PC-3 (cell line): Measurements from ENCODE around the gene JSRP1. TPM values are rescaled to one million over a fixed set of nuclear protein-coding genes. Genes with fewer than 3 reads are reported as not detected.

ENCODE experiments used
- ATAC-seq: fragments of 200-7000 bp; cut with Tn5 transposase; 2 replicates; pipeline ENCODE4 v1.9.1; 2020; ENCODE audit warnings: mild to moderate bottlenecking, moderate library complexity
- BruUV-seq: library from RNA; stranded (reverse); fragments of 400-500 nt; replicated peaks from 2 replicates; lab custom pipeline; 2021; lab: Mats Ljungman, UMichigan
- CTCF ChIA-PET: fragments of 300-600 bp; sonication (Branson Sonifier 250); formaldehyde crosslinking; loops from one replicate; lab custom pipeline; 2022; ENCODE audit warnings: antibody characterized with exemption; lab: Charles Lee
- POLR2A ChIA-PET: fragments of 300-600 bp; sonication (Branson Sonifier 250); formaldehyde crosslinking; loops from one replicate; lab custom pipeline; 2022; ENCODE audit warnings: antibody characterized with exemption; ENCODE audit not compliant: unreplicated experiment; lab: Charles Lee
- DNase-seq: peaks from one replicate; pipeline ENCODE4 v3.0.0-alpha.2; 2015
- H2AFZ ChIP-seq: fragments of 300-600 bp; sonication (generic); 2 replicates; pipeline ENCODE4 v1.6.0; 2016; ENCODE audit warnings: antibody characterized with exemption, low read length
- H3F3A ChIP-seq: fragments of 300-600 bp; sonication (generic); one replicate; pipeline ENCODE4 v1.6.0; 2017; ENCODE audit warnings: antibody characterized with exemption, low read length, control low read depth, mild to moderate bottlenecking; ENCODE audit not compliant: unreplicated experiment
- H3K27ac ChIP-seq: fragments of 300-600 bp; sonication (generic); 2 replicates; pipeline ENCODE4 v1.5.1; 2016; ENCODE audit warnings: mild to moderate bottlenecking, low read length
- H3K27me3 ChIP-seq: fragments of 300-600 bp; sonication (generic); 2 replicates; pipeline ENCODE4 v1.6.1; 2016; ENCODE audit warnings: low read length, mixed read lengths
- H3K36me3 ChIP-seq: fragments of 300-600 bp; sonication (generic); 2 replicates; pipeline ENCODE4 v1.6.1; 2016; ENCODE audit warnings: low read depth, mixed run types, low read length, mixed read lengths
- H3K4me1 ChIP-seq: fragments of 300-600 bp; sonication (generic); 2 replicates; pipeline ENCODE4 v1.5.1; 2016; ENCODE audit warnings: low read length; ENCODE audit not compliant: insufficient read depth
- H3K4me2 ChIP-seq: fragments of 300-600 bp; sonication (generic); 2 replicates; pipeline ENCODE4 v1.6.0; 2016; ENCODE audit warnings: low read length
- H3K4me3 ChIP-seq: fragments of 300-600 bp; sonication (generic); 2 replicates; pipeline ENCODE4 v1.5.1; 2016; ENCODE audit warnings: mild to moderate bottlenecking, low read length, mixed read lengths
- H3K79me2 ChIP-seq: fragments of 300-600 bp; sonication (generic); 2 replicates; pipeline ENCODE4 v1.6.1; 2017; ENCODE audit warnings: low read length, mixed read lengths
- H3K9ac ChIP-seq: fragments of 300-600 bp; sonication (generic); 2 replicates; pipeline ENCODE4 v1.6.0; 2016; ENCODE audit warnings: mild to moderate bottlenecking, low read length
- H3K9me2 ChIP-seq: fragments of 300-600 bp; sonication (generic); replicated peaks from 2 replicates; pipeline ENCODE4 v1.6.1; 2016; ENCODE audit warnings: mixed run types, low read length, mixed read lengths
- H3K9me3 ChIP-seq: fragments of 300-600 bp; sonication (generic); 2 replicates; pipeline ENCODE4 v1.6.1; 2016; ENCODE audit warnings: low read length, mixed read lengths
- H4K20me1 ChIP-seq: fragments of 300-600 bp; sonication (generic); 2 replicates; pipeline ENCODE4 v1.6.1; 2016; ENCODE audit warnings: low read length, mixed read lengths
- EZH2 ChIP-seq: fragments of 300-600 bp; sonication (generic); IDR thresholded peaks from one replicate; pipeline ENCODE4 v1.6.1; 2017; ENCODE audit warnings: antibody characterized with exemption, mild to moderate bottlenecking, low read length; ENCODE audit not compliant: unreplicated experiment
- EZH2phosphoT487 ChIP-seq: fragments of 300-600 bp; sonication (generic); IDR thresholded peaks from 2 replicates; pipeline ENCODE4 v1.6.1; 2018; ENCODE audit warnings: mild to moderate bottlenecking, antibody characterized with exemption, low read length, borderline replicate concordance
- intact Hi-C: fragments of 100-400 bp; cut with micrococcal nuclease; formaldehyde crosslinking; loops from 2 replicates; pipeline ENCODE4 v1.9.0; 2023
- total RNA-seq: library from RNA; depleted of rRNA; stranded (reverse); fragments of >200 nt; gene quantifications from 2 replicates; pipeline ENCODE4 v1.2.3, GENCODE V29; 2014
- TF ChIP-seq, protein P1 (sequence below): fragments of 300-600 bp; sonication (generic); conservative IDR thresholded peaks from 2 replicates; pipeline ENCODE4 v1.5.1; 2017; ENCODE audit warnings: antibody characterized with exemption, low read depth, mild to moderate bottlenecking, low read length

Gene JSRP1
- total RNA-seq, 1 experiment from 2014 or later: not detected

DNA sequence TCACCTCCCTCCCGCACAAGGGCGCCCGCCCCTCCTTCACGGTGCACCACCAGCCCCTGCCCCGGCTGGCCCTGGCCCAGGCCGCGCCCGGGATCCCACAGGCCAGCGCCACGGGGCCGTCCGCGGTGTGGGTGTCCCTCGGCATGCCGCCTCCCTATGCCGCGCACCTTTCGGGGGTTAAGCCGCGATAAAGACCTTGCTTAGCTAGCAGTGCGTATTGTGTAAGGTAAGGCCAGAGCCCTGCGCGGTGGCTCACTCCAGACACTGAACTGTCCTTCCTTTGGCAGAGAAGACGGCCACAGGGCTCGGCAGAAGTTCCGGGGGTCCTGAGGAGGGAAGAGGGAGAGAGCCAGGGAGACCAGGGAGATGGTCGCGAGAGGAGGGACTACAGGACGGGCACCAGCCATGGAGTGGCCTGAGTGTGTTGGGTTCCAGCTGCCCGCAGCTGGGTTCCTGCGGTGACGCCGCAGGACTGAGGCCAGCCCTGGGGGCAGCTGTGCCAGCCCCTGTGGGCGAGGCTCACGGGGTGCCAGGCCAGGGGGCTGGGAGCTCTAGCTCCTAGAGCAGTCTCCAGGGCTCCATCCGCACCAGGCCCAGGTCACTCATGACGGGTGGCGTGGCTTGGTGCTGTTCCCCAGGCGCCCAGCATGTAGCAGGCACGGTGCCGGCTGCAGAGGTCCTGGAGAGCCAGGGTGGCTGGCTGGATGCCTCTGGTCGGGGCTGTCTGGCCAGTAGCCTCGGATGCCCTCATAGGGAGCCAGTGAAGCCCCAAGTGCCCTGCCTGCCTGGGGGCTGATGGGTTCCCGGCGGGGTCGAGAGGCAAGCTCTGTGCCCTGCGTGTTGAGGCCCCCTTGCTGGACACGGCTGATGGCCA is 27.8 kb downstream of the JSRP1 start:
- TF ChIP-seq, protein P1, sequence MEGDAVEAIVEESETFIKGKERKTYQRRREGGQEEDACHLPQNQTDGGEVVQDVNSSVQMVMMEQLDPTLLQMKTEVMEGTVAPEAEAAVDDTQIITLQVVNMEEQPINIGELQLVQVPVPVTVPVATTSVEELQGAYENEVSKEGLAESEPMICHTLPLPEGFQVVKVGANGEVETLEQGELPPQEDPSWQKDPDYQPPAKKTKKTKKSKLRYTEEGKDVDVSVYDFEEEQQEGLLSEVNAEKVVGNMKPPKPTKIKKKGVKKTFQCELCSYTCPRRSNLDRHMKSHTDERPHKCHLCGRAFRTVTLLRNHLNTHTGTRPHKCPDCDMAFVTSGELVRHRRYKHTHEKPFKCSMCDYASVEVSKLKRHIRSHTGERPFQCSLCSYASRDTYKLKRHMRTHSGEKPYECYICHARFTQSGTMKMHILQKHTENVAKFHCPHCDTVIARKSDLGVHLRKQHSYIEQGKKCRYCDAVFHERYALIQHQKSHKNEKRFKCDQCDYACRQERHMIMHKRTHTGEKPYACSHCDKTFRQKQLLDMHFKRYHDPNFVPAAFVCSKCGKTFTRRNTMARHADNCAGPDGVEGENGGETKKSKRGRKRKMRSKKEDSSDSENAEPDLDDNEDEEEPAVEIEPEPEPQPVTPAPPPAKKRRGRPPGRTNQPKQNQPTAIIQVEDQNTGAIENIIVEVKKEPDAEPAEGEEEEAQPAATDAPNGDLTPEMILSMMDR: no peak
- TF ChIP-seq EZH2 (no peak), EZH2phosphoT487 (no peak)
- POLR2A ChIA-PET: no interaction called here
- peaks cover 2% of the 10 kb centered on the region; the same call in 1 of the 2 replicates for H3K36me3 ChIP-seq

DNA sequence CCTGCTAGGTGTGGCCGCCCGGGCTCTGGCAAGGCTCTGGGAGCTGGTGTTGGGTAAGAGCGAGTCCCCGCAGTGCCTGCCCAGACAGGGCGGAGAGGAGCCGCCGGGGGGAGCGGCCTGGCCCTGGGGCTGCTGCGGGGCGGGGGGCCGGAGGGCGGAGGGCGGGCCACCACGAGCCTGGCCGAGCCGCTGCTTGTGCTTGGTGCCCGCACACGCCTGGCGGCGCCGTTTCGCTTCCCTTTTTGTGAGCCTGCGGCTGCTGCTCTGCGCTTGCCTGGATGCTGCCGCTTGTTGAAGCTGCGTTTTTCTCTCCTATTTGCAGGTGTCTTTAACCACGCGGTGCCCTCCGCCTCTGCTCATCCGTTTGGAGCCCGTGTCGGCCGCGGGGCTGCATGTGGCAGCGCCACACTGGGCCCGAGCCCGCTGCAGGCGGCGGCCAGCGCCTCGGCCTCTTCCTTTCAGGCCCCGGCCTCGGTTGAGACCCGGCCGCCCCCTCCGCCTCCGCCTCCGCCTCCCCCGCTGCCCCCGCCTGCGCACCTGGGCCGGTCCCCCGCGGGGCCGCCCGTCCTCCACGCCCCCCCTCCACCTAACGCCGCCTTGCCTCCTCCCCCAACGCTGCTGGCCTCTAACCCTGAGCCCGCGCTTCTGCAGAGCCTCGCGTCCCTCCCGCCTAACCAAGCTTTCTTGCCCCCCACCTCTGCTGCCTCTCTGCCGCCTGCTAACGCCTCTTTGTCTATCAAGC is 28.6 kb downstream of the JSRP1 start:
- H3K4me2 ChIP-seq: no peak overlapping the region
- no TSS peak for BruUV-seq
- intact Hi-C loops: no loop called here
- H3K27ac ChIP-seq: no peak overlapping the region
- H4K20me1 ChIP-seq: no peaks in the 10 kb centered on the region
- no peaks in the 10 kb centered on the region for H3K27me3 ChIP-seq
- no peak for ATAC-seq
- no peaks in the 10 kb centered on the region for H3K79me2 ChIP-seq
- ChIA-PET CTCF (no interaction called here), POLR2A (no interaction called here)
- peaks cover 2% of the 10 kb centered on the region; the same call in 1 of the 2 replicates for H3K36me3 ChIP-seq
- no peaks in the 10 kb centered on the region for H3K4me1 ChIP-seq
- H3K9me3 ChIP-seq: no peaks in the 10 kb centered on the region
- no peak overlapping the region for H3K4me3 ChIP-seq
- H2AFZ ChIP-seq: no peak overlapping the region
- no peak for DNase-seq
- no peaks in the 10 kb centered on the region for H3K9me2 ChIP-seq
- H3F3A ChIP-seq: no peaks in the 10 kb centered on the region
- no peak for TF ChIP-seq EZH2phosphoT487
- H3K9ac ChIP-seq: no peak overlapping the region

More for the DNA sequence above, 27.8 kb downstream of the JSRP1 start:
- Histone ChIP-seq H3K4me2 (no peak overlapping the region), H4K20me1 (no peaks in the 10 kb centered on the region), H3F3A (no peaks in the 10 kb centered on the region), H3K79me2 (peaks cover 5% of the 10 kb centered on the region; the same call in 1 of the 2 replicates), H3K9me3 (no peaks in the 10 kb centered on the region), H3K4me1 (no peaks in the 10 kb centered on the region), H3K9me2 (no peaks in the 10 kb centered on the region), H3K9ac (no peak overlapping the region), H2AFZ (no peak overlapping the region), H3K27ac (no peak overlapping the region), H3K27me3 (no peaks in the 10 kb centered on the region), H3K4me3 (no peak overlapping the region)
- CTCF ChIA-PET: no interaction called here
- ATAC-seq: no peak
- no TSS peak for BruUV-seq
- no peak for DNase-seq
- intact Hi-C loops: no loop called here

DNA sequence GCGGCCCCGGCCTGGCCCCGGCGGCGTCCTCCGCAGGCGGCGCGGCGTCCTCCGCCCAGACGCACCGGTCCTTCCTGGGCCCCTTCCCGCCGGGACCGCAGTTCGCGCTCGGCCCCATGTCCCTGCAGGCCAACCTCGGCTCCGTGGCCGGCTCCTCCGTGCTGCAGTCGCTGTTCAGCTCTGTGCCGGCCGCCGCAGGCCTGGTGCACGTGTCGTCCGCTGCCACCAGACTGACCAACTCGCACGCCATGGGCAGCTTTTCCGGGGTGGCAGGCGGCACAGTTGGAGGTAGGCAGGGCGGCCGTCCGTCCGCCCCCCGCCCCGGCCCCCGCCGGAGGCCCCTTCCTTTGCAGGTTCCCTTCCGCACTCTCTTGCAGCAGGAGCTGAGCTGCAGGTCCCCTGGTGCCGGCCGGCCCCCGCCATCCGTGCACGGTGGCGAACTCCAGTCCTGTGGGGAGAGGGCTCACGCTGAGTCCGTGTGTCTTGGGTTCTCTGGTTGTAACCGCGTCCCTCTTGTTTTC is 29.3 kb downstream of the JSRP1 start:
- ATAC-seq: no peak
- ChIA-PET CTCF (no interaction called here), POLR2A (no interaction called here)
- no peaks in the 10 kb centered on the region for H4K20me1 ChIP-seq
- H3K4me1 ChIP-seq: no peaks in the 10 kb centered on the region
- no peaks in the 10 kb centered on the region for H3K9me3 ChIP-seq
- no peak for TF ChIP-seq EZH2
- TF ChIP-seq EZH2phosphoT487: no peak
- TF ChIP-seq, protein P1: no peak
- no peak overlapping the region for H3K9ac ChIP-seq
- no peaks in the 10 kb centered on the region for H3K79me2 ChIP-seq
- intact Hi-C loops: no loop called here
- H3K27ac ChIP-seq: no peak overlapping the region
- no peak overlapping the region for H3K4me2 ChIP-seq
- peaks cover 2% of the 10 kb centered on the region; the same call in 1 of the 2 replicates for H3K36me3 ChIP-seq
- H3K27me3 ChIP-seq: no peaks in the 10 kb centered on the region
- H3K4me3 ChIP-seq: no peak overlapping the region
- no TSS peak for BruUV-seq
- no peak overlapping the region for H2AFZ ChIP-seq
- no peaks in the 10 kb centered on the region for H3F3A ChIP-seq
- no peaks in the 10 kb centered on the region for H3K9me2 ChIP-seq
- DNase-seq: no peak
